Measurements from ENCODE around the gene DARS1.

- TF ChIP-seq POLR2A (IDR thresholded peaks at IDR 0.05) (no peak), CTCF (IDR thresholded peaks at IDR 0.05) (no peak), POLR2AphosphoS5 (IDR thresholded peaks at IDR 0.05) (no peak)
Measured at GRCh38 chr2:135893374-135893794, 92.0 kb downstream of the DARS1 start.
